Measurements from ENCODE around the gene ANGPTL7. TPM values are rescaled to one million over a fixed set of nuclear protein-coding genes. Genes with fewer than 3 reads are reported as not detected.

Gene ANGPTL7, protein sequence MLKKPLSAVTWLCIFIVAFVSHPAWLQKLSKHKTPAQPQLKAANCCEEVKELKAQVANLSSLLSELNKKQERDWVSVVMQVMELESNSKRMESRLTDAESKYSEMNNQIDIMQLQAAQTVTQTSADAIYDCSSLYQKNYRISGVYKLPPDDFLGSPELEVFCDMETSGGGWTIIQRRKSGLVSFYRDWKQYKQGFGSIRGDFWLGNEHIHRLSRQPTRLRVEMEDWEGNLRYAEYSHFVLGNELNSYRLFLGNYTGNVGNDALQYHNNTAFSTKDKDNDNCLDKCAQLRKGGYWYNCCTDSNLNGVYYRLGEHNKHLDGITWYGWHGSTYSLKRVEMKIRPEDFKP
- polyA plus RNA-seq (2013, experiment 1 of 2): not detected
- polyA plus RNA-seq (2013, experiment 2 of 2): not detected

DNA sequence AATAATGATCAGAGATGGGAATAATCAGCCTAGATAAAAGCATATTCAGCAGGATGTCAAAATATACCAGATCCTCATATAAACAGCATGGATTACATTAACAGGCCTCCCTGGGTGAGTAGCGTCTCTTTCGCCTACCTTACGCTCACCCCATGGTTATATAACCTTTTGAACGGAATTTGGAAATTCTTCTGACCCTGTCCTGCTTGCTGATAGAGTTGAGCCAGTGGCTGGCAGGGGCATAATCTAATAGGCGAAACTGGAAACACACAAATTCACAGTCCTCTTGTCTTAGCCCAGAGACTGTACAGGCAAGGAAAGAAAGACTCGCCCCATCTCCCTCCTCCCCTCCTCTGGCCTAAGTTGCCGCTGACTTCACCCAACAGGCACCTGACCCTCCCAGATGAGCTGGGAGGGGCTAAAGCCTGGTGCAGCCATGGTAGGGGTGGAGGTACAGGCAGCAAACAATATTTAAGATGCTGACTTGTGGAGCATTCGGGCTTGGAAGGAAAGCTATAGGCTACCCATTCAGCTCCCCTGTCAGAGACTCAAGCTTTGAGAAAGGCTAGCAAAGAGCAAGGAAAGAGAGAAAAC, at the start of gene ANGPTL7:
TSS of gene ANGPTL7 (plus strand) at position 498 of the 594 bp plus-strand sequence. CDS start 225 bp downstream, outside the sequence.
- DNase-seq: no peak
- no peak within 1 kb of the TSS for H3K27ac ChIP-seq (ENCODE audit: low read length, poor library complexity, severe bottlenecking)
- no peak within 1 kb of the TSS for H3K4ac ChIP-seq (ENCODE audit: low read depth in 1 of 2, low read length in 2 of 2)
- no peak within 1 kb of the TSS for H3K14ac ChIP-seq (ENCODE audit: low read length in 2 of 2)
- no peak within 1 kb of the TSS for H3K18ac ChIP-seq (ENCODE audit: low read depth in 1 of 2, low read length in 2 of 2)
- no peak within 1 kb of the TSS for H2BK15ac ChIP-seq (ENCODE audit: low read depth, poor library complexity, severe bottlenecking)
- H3K36me3 ChIP-seq (ENCODE audit: control insufficient read depth in 1 of 2, insufficient read depth in 2 of 2, low read depth in 1 of 2, low read length in 2 of 2): peaks cover 41 to 66% of the 10 kb centered on the region in 2 experiments
- no peaks in the 10 kb centered on the region for H3K9me3 ChIP-seq (ENCODE audit: control insufficient read depth, low read length)
- H2BK12ac ChIP-seq (ENCODE audit: low read length in 2 of 2): no peak within 1 kb of the TSS
- no peaks in the 10 kb centered on the region for H3K27me3 ChIP-seq (ENCODE audit: control insufficient read depth in 1 of 2, insufficient read depth in 1 of 2, low read length in 2 of 2)
- H2BK120ac ChIP-seq (ENCODE audit: low read depth, low read length): no peak within 1 kb of the TSS
- H3K79me1 ChIP-seq (replicated peaks; ENCODE audit: low read length, poor library complexity, severe bottlenecking): peaks cover 36% of the 10 kb centered on the region
- H3K4me3 ChIP-seq (ENCODE audit: insufficient read depth in 1 of 2, low read depth in 1 of 2, low read length in 2 of 2): no peak within 1 kb of the TSS
- peaks cover 4% of the 10 kb centered on the region for H3K4me1 ChIP-seq (ENCODE audit: control insufficient read depth, insufficient read depth, low read depth, low read length)
- no peak within 1 kb of the TSS for H2AFZ ChIP-seq (ENCODE audit: low read depth, low read length)
- H2BK5ac ChIP-seq (ENCODE audit: low read depth, low read length, poor library complexity, severe bottlenecking): no peak within 1 kb of the TSS
- H4K91ac ChIP-seq (ENCODE audit: low read length): no peak within 1 kb of the TSS
- H2AK5ac ChIP-seq (ENCODE audit: low read length, severe bottlenecking): no peak within 1 kb of the TSS
- no peak within 1 kb of the TSS for H4K8ac ChIP-seq (ENCODE audit: low read length)
- no peak within 1 kb of the TSS for H3K4me2 ChIP-seq (ENCODE audit: low read length, poor library complexity, severe bottlenecking)
- H3K9ac ChIP-seq (ENCODE audit: low read length): no peak within 1 kb of the TSS
- H3K23ac ChIP-seq (ENCODE audit: low read length in 2 of 2): no peak within 1 kb of the TSS
- WGBS: 95% methylated on average over 7 of the region's 8 CpGs

DNA sequence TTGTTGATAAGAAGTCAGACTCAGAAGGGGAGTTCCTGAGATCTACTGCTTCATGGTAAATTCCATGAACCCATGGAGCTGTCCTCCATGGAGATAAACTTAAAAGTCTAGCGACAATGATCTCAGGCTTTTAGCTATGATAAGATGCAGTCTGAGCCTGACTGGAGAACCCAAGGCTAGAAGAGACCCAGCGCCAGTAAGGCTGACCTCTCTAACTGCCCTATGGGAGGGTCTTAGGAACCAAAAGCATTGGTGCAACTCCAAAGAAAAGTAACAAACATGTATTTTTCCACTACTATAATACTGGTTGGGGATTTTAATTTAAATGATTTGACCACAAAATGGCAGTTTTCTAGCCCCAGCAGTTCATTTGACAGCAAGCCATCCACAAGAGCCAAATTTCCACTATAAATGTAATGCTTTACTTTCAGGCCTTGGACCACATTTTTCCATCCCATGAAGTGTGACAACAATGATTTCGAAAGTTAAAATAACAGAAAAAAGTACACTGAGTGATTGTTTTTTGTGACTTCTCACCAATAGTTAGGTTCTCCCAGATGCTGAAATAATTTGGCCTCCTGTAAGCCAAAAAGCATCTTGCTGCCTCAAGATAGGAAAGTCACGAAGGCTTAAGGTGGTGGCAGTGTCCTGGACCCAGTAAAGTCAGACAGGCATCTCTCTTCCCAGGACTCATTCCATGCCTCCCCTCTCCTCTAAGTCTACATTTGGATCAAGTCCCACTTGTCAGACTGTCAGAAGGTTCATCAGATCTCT, 46.4 kb upstream of the ANGPTL7 start:
- Histone ChIP-seq H3K4ac (ENCODE audit: low read depth in 1 of 2, low read length in 2 of 2) (no peak overlapping the region), H3K4me1 (ENCODE audit: control insufficient read depth, insufficient read depth, low read depth, low read length) (no peaks in the 10 kb centered on the region), H3K23ac (ENCODE audit: low read length in 2 of 2) (no peak overlapping the region), H2AFZ (ENCODE audit: low read depth, low read length) (no peak overlapping the region), H3K18ac (ENCODE audit: low read depth in 1 of 2, low read length in 2 of 2) (no peak overlapping the region), H3K14ac (ENCODE audit: low read length in 2 of 2) (no peak overlapping the region), H2BK120ac (ENCODE audit: low read depth, low read length) (no peak overlapping the region), H3K27ac (ENCODE audit: low read length, poor library complexity, severe bottlenecking) (no peak overlapping the region), H2AK5ac (ENCODE audit: low read length, severe bottlenecking) (no peak overlapping the region), H2BK5ac (ENCODE audit: low read depth, low read length, poor library complexity, severe bottlenecking) (no peak overlapping the region), H3K27me3 (ENCODE audit: control insufficient read depth in 1 of 2, insufficient read depth in 1 of 2, low read length in 2 of 2) (no peaks in the 10 kb centered on the region), H3K4me3 (ENCODE audit: insufficient read depth in 1 of 2, low read depth in 1 of 2, low read length in 2 of 2) (no peak overlapping the region), H4K91ac (ENCODE audit: low read length) (no peak overlapping the region), H4K8ac (ENCODE audit: low read length) (no peak overlapping the region), H2BK15ac (ENCODE audit: low read depth, poor library complexity, severe bottlenecking) (no peak overlapping the region), H3K36me3 (ENCODE audit: control insufficient read depth in 1 of 2, insufficient read depth in 2 of 2, low read depth in 1 of 2, low read length in 2 of 2) (peaks cover 39 to 63% of the 10 kb centered on the region in 2 experiments), H3K79me1 (replicated peaks; ENCODE audit: low read length, poor library complexity, severe bottlenecking) (peaks cover 3% of the 10 kb centered on the region), H3K4me2 (ENCODE audit: low read length, poor library complexity, severe bottlenecking) (no peak overlapping the region), H3K9me3 (ENCODE audit: control insufficient read depth, low read length) (no peaks in the 10 kb centered on the region), H2BK12ac (ENCODE audit: low read length in 2 of 2) (no peak overlapping the region), H3K9ac (ENCODE audit: low read length) (no peak overlapping the region)
- no peak for DNase-seq
- WGBS: 96% methylated on average over 3 of the region's 4 CpGs

DNA sequence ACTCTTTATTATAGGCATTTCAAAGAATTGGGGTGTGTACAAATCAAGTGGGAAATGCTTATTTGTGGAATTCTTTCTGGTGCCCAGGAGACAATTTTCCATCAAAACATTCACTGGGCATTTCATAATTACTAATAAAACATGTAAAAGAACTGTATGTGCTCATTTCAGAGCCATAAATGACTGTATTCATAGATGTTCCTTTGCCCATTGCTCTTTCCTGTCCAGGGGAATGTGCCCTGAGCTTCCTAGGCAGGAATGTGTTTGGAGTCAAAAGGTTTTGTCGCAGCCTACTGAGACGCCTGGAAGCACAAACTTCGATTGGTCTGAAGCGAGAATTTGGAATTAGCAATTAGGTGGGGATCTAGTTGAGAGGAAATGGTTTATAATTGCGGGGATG, 45.8 kb upstream of the ANGPTL7 start:
- no peak overlapping the region for H2AFZ ChIP-seq (ENCODE audit: low read depth, low read length)
- no peak overlapping the region for H2BK5ac ChIP-seq (ENCODE audit: low read depth, low read length, poor library complexity, severe bottlenecking)
- no peak overlapping the region for H3K18ac ChIP-seq (ENCODE audit: low read depth in 1 of 2, low read length in 2 of 2)
- no peak overlapping the region for H3K14ac ChIP-seq (ENCODE audit: low read length in 2 of 2)
- H3K4me2 ChIP-seq (ENCODE audit: low read length, poor library complexity, severe bottlenecking): no peak overlapping the region
- H2BK15ac ChIP-seq (ENCODE audit: low read depth, poor library complexity, severe bottlenecking): no peak overlapping the region
- H3K36me3 ChIP-seq (ENCODE audit: control insufficient read depth in 1 of 2, insufficient read depth in 2 of 2, low read depth in 1 of 2, low read length in 2 of 2): peaks cover 36 to 63% of the 10 kb centered on the region in 2 experiments
- no peak overlapping the region for H3K4ac ChIP-seq (ENCODE audit: low read depth in 1 of 2, low read length in 2 of 2)
- no peaks in the 10 kb centered on the region for H3K4me1 ChIP-seq (ENCODE audit: control insufficient read depth, insufficient read depth, low read depth, low read length)
- H4K8ac ChIP-seq (ENCODE audit: low read length): no peak overlapping the region
- no peak overlapping the region for H3K9ac ChIP-seq (ENCODE audit: low read length)
- no peak overlapping the region for H2AK5ac ChIP-seq (ENCODE audit: low read length, severe bottlenecking)
- no peak overlapping the region for H2BK120ac ChIP-seq (ENCODE audit: low read depth, low read length)
- peaks cover 3% of the 10 kb centered on the region for H3K79me1 ChIP-seq (replicated peaks; ENCODE audit: low read length, poor library complexity, severe bottlenecking)
- no peak overlapping the region for H3K4me3 ChIP-seq (ENCODE audit: insufficient read depth in 1 of 2, low read depth in 1 of 2, low read length in 2 of 2)
- H3K23ac ChIP-seq (ENCODE audit: low read length in 2 of 2): no peak overlapping the region
- H4K91ac ChIP-seq (ENCODE audit: low read length): no peak overlapping the region
- no peak for DNase-seq
- no peak overlapping the region for H2BK12ac ChIP-seq (ENCODE audit: low read length in 2 of 2)
- no peaks in the 10 kb centered on the region for H3K27me3 ChIP-seq (ENCODE audit: control insufficient read depth in 1 of 2, insufficient read depth in 1 of 2, low read length in 2 of 2)
- H3K27ac ChIP-seq (ENCODE audit: low read length, poor library complexity, severe bottlenecking): no peak overlapping the region
- H3K9me3 ChIP-seq (ENCODE audit: control insufficient read depth, low read length): no peaks in the 10 kb centered on the region
- WGBS: over 99% methylated on average over 5 of the region's 5 CpGs

GRCh38 chr1:11143907-11144306, 45.2 kb upstream of the ANGPTL7 start:
- Histone ChIP-seq H3K23ac (ENCODE audit: low read length in 2 of 2) (no peak overlapping the region), H3K14ac (ENCODE audit: low read length in 2 of 2) (no peak overlapping the region), H2BK12ac (ENCODE audit: low read length in 2 of 2) (no peak overlapping the region), H3K79me1 (replicated peaks; ENCODE audit: low read length, poor library complexity, severe bottlenecking) (peaks cover 3% of the 10 kb centered on the region), H4K91ac (ENCODE audit: low read length) (no peak overlapping the region), H2BK15ac (ENCODE audit: low read depth, poor library complexity, severe bottlenecking) (no peak overlapping the region), H3K36me3 (ENCODE audit: control insufficient read depth in 1 of 2, insufficient read depth in 2 of 2, low read depth in 1 of 2, low read length in 2 of 2) (peaks cover 38 to 61% of the 10 kb centered on the region in 2 experiments), H3K27me3 (ENCODE audit: control insufficient read depth in 1 of 2, insufficient read depth in 1 of 2, low read length in 2 of 2) (no peaks in the 10 kb centered on the region), H4K8ac (ENCODE audit: low read length) (no peak overlapping the region), H2AFZ (ENCODE audit: low read depth, low read length) (no peak overlapping the region), H3K27ac (ENCODE audit: low read length, poor library complexity, severe bottlenecking) (no peak overlapping the region), H2BK120ac (ENCODE audit: low read depth, low read length) (no peak overlapping the region), H3K4me2 (ENCODE audit: low read length, poor library complexity, severe bottlenecking) (no peak overlapping the region), H3K9me3 (ENCODE audit: control insufficient read depth, low read length) (no peaks in the 10 kb centered on the region), H2AK5ac (ENCODE audit: low read length, severe bottlenecking) (no peak overlapping the region), H3K4ac (ENCODE audit: low read depth in 1 of 2, low read length in 2 of 2) (no peak overlapping the region), H3K4me3 (ENCODE audit: insufficient read depth in 1 of 2, low read depth in 1 of 2, low read length in 2 of 2) (no peak overlapping the region), H3K18ac (ENCODE audit: low read depth in 1 of 2, low read length in 2 of 2) (no peak overlapping the region), H2BK5ac (ENCODE audit: low read depth, low read length, poor library complexity, severe bottlenecking) (no peak overlapping the region), H3K9ac (ENCODE audit: low read length) (no peak overlapping the region), H3K4me1 (ENCODE audit: control insufficient read depth, insufficient read depth, low read depth, low read length) (no peaks in the 10 kb centered on the region)
- WGBS: 94% methylated on average over 2 of the region's 2 CpGs
- DNase-seq: no peak

All from mesenchymal stem cell (in vitro differentiated cells and primary cell).